ENCODE measurements around the gene MED12.

The MED12 gene

DNA sequence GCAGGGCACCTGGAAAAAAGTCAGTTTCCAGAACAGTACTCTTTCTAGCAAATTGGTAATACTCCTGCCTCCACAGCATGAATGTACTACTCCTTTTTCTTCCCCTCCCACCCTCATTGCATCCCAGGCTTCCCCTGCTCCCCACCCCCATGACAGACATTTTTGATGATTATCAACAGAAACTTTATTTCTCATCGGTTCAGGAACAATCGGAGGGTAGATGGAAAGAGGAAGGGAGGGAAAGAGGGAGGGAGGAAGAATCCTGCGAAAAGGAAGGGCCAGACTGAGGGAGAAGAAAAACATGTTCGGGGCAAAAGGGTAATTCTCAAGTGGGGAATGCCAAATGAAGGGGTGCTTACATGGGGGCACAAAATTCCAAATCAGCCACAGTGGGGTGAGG lies 11.2 kb upstream of the MED12 start:
- DNase-seq (ENCODE audit: low read depth in 2 of 2): no peak

DNA sequence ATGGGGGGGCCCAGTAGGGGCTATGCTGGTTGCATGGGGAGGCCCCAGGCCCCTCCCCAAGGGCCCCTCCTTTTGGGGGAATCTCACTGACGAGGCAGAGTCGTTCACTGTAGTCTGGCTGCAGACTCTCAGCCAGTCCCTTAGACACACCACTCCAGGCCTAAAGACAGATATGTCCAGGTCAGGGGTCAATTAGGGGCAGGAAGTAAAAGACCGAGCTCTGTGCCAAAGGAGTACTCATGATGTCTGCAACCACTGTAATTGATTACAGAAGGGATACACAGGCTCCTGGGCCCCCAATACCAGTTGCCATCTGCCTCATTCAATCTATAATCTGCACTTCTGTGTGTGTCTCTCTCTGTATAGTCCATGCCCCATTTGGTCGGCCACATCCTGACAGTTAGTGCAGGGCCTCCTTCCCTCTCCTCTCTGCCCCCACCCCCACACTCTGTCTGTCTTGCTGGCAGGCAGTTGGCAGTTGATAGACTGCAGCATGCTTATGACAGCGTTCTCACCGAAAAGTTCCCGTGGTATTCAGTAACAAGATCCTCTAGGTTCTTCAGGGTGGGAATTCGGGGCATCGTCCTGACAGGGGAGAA lies 10.5 kb upstream of the MED12 start:
- no peak for DNase-seq (ENCODE audit: low read depth in 2 of 2)

DNA sequence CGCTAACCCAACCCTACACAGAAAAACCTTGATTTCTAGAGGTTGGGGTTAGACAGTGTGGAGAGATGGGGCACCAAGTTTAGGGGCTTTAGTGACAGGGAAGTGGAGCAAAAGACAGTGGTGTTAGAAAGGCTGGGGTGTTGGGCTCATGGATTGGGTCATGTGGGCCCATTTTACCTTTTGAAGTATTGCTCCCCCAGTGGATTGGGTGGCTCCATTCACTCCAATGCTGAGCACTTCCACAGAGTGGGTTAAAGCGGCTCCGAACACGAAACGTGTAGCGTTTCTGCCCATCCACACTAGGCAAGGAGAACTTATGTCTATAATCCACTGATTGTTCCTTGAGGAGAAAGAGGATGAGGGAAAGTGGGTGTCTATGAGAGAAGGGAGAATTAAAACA lies 9.3 kb upstream of the MED12 start:
- no peak for DNase-seq (ENCODE audit: low read depth in 2 of 2)

DNA sequence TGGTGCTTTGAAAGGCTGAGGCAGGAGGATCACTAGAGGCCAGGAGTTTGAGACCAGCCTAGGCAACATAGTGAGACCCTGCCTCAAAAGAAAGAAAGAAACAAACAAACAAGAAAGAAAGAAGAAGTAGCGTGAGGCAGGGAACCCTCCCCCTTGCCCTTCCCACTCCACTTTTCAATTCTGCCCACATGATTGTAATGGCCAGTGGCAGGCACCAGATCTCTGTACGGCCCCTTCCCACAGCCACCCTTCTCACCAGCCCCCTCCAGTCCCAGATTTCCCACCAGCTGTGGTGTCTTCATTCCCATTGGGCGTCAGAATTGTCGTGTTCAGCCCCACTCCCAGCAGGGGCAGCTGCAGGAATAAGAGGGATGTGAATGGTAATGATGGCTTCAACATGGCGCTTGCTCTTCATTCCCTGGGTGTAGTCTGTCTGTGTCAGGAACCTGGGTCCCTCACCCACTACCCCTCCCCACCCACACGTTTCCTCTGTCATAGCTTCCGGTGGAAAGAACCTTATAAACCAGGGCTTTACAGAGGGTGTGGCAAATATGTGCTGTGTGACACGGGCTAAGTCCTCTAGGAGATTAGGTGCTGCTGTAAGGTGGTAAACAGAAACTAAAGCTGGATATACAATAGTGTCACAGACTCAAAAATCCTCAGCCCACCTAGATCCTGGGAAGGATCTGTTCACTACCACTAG lies 7.1 kb upstream of the MED12 start, which contains the start of gene IL2RG:
TSS of gene IL2RG (minus strand) at position 437 of the 703 bp plus-strand sequence. CDS start at position 399, 38 bp downstream.
- peak; percentile 53 to 60 for DNase-seq (ENCODE audit: low read depth in 2 of 2)

DNA sequence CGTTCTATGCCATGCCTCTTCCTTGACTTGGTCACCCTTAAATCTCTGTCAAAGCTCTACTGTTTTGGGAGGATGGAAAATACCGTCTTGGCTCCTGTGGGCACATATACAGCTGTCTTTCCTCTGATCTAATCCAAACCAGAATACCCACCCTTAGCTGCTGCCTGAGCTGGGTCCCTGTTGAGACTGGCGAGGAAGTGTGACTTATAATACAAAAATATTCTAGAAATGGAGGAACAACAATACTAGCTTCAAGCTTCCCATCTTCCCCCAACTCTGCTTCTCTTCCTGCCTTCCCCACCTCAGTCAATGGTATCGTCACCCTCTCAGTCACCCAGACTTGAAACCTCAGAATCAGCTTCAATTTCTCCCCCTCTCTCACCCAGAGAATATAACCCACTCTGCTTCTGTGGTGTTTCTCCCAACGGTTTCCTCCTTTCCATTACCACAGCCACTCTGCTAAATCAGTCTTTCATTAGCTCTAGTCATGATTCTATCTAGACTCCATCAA lies 6.4 kb upstream of the MED12 start:
- no peak for DNase-seq (ENCODE audit: low read depth in 2 of 2)

DNA sequence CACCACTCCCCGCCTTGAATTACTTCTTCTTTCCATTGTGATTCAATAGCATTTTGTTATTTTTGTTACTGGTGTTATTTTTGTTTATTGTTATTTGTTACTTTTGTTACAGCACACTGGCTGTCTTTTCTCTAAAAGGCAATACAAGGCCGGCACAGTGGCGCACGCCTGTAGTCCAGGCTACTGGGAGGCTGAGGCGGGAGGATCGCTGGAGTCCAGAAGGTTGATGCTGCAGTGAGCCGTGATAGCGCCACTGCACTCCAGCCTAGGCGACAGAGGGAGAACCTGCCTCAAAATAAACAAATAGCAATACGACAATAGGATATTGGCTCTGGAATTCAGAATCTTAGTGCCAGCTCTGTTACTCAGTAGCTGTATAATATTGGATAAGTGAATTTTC lies 1.0 kb upstream of the MED12 start:
- DNase-seq (ENCODE audit: low read depth in 2 of 2): no peak

DNA sequence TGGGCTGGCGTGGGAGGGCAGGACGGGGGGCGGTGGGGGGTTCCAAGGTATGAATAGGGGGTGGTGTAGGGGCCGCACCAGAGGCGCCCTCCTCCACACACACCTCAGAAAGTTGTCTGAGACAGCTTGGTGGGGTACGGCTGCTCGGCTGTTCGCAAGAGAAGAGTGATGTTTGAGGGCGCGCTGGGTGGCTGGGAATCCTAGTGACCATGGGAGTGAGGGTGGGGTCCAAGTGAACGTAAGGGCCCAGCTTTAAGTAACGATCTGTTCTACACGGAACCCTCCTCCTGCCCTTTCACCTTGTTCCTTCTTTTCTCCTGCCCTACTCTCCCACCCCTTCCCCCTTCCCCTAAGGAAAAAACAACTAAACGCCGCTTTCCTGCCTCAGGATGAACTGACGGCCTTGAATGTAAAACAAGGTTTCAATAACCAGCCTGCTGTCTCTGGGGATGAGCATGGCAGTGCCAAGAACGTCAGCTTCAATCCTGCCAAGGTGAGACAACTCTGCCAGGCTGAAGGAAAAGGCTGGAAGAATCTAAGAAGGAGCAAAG lies 664 bp downstream of the MED12 start:
- DNase-seq (ENCODE audit: low read depth in 2 of 2): no peak

DNA sequence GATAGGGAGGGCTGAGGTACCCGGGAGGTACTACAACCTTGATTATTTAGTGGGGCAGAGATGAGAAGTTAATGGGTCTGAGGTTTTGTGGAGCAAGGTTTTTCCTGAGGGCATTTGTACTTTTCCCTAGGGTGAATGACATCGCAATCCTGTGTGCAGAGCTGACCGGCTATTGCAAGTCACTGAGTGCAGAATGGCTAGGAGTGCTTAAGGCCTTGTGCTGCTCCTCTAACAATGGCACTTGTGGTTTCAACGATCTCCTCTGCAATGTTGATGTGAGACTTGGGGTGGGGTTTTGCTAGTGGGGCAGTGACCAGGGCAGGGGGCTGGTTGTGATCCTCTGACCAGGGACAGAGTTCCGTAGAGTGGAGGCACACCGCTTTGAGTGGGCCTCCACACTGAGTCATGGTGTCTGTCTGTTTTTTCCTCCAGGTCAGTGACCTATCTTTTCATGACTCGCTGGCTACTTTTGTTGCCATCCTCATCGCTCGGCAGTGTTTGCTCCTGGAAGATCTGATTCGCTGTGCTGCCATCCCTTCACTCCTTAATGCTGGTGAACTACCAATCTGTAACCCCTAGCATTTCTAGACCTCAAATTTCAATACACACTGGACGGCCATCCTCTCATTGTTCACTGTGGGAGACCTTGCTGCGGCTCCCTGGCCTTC lies 9.9 kb downstream of the MED12 start:
- DNase-seq (ENCODE audit: low read depth in 2 of 2): no peak

DNA sequence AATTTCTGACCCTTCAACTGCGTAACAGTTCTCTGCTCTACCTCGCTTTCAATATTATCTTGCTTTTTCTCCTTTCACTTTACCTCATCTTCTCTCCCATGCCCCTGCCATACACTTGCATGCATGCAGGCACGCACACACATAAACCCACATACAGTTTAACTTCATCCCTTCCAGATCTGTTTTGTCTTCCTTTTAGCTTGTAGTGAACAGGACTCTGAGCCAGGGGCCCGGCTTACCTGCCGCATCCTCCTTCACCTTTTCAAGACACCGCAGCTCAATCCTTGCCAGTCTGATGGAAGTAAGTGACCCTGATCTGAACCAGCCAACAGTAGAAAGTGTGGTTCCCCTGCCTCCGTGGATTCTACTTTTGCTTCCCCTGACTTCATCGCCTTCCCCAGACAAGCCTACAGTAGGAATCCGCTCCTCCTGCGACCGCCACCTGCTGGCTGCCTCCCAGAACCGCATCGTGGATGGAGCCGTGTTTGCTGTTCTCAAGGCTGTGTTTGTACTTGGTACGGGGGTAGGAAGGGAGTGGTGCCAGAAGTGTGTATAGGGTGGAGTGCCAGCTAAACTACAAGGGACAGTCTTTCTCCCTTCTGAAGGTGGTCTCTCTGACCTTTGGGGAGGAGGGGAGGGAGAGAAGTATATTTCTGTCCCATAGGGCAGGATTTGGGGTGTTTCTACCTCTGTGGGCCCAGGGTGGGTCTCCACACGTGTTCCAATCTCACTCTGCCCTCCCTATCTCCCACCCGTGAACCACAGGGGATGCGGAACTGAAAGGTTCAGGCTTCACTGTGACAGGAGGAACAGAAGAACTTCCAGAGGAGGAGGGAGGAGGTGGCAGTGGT lies 10.7 kb downstream of the MED12 start:
- peak; percentile 37 to 67 for DNase-seq (ENCODE audit: low read depth in 2 of 2)

DNA sequence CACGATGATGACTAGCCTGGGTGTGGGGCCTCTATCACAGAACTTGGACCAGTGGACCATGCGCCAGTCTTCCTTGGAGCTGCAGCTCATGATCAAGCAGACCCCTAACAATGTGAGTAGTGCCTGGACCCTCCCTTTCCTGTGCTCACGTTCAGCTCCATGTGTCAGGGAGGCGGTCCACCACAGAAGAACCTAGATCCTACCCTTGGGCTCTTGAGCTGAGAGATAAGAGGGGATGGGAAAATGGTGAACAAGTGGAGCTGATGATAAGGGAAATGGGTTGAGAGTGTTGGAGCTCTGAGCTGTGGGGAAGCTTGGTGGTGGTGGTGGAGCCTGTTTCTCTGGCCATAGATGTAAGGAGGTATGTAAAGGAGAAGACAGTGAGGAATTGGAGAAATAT lies 13.1 kb downstream of the MED12 start:
- no peak for DNase-seq (ENCODE audit: low read depth in 2 of 2)

DNA sequence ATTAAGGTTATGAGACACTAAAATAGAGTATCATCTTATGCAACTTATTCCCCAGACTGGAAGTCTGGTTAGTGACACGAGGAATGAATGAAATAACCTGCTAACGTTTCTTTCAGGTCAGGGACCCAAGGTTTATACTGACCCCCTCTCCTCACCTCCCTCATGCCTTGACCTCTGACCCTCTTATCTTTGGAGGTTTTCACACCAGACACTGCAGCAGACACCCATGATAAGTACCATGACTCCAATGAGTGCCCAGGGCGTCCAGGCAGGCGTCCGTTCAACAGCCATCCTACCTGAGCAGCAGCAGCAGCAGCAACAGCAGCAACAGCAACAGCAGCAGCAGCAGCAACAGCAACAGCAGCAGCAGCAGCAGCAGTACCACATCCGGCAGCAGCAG lies 22.0 kb downstream of the MED12 start:
- DNase-seq (ENCODE audit: low read depth in 2 of 2): no peak

DNA sequence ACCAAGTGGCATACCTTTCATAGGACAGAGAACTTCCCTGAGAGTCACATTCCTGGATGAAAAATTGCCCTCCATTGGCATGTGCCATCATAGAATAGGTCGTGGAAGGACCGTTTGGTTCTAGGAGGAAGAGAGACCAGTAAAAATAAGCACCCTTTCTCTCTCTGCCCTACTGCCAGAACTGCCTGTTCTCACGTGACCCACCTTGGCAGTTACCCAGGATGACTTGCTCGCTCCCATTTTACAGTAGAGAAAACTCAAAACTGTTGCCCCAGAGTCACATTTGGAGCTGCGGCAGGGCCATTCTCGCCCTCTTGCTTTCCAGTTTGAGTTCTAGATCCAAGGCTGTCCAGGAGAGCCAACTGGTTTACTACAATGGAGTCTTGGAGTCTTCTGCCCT lies 25.1 kb downstream of the MED12 start:
- no peak for DNase-seq (ENCODE audit: low read depth in 2 of 2)

DNA sequence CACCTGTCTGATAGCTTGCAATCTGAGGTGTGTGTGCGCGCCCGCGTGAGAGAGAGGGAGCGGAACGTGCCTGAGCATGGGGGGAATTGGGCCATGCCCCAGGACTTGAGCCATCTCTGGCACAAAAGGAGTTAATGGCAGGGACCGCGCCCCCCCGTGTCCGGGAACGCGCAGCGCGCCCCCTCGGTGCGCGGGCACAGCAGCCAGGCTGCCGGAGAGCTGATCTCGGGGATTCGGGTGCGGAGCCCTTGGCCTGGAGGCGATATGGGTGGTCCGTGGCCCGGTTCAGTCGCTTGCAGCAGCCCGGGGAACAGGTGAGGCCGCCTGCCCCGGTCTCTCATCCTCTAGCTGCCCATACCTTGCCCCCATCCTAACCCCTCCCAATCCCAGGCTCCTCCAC lies 26.3 kb downstream of the MED12 start, which contains the start of gene NLGN3:
TSS of gene NLGN3 (plus strand) at position 191 of the 400 bp plus-strand sequence. CDS start 2,909 bp downstream, outside the sequence.
- no peak for DNase-seq (ENCODE audit: low read depth in 2 of 2)

DNA sequence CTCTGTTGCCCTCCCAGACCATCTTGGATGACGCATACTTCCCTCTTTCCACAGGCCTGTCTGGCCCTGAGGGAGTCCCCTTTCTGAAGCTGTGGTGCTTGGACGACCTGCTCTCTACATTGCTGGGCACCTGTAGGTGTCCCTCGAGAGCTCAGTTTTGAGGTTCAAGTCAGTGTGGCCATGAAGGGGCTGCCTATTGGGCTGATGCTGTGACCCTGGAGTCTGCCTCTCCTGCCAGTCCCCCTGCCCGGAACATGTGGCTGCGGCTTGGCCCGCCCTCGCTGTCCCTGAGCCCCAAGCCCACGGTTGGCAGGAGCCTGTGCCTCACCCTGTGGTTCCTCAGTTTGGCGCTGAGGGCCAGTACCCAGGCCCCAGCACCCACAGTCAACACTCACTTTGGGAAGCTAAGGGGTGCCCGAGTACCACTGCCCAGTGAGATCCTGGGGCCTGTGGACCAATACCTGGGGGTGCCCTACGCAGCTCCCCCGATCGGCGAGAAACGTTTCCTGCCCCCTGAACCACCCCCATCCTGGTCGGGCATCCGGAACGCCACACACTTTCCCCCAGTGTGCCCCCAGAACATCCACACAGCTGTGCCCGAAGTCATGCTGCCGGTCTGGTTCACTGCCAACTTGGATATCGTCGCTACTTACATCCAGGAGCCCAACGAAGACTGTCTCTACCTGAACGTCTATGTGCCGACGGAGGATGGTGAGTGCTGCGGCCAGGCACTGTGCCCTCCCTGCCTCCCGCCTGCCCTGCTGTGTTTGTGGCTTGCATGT lies 29.3 kb downstream of the MED12 start:
- no peak for DNase-seq (ENCODE audit: low read depth in 2 of 2)

DNA sequence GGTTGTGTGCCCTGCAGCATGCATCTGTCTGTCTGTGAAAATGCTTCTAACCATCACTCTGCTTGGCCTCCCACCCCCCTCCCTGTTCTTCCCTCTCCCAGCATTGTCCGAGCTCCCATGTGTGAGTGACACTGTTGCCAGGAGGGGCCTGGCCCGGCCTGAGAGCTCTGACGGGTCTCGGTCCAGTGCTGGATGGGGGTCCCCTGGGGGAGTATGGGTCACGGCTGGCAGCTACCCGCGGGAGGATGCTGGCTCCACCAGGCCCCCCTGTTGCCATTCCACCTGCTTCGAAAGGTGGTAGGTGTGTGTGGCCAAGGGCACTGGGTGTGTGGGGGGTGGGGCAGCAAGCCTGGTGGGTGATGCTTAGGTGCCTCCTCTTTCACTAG lies 29.9 kb downstream of the MED12 start:
- no peak for DNase-seq (ENCODE audit: low read depth in 2 of 2)

DNA sequence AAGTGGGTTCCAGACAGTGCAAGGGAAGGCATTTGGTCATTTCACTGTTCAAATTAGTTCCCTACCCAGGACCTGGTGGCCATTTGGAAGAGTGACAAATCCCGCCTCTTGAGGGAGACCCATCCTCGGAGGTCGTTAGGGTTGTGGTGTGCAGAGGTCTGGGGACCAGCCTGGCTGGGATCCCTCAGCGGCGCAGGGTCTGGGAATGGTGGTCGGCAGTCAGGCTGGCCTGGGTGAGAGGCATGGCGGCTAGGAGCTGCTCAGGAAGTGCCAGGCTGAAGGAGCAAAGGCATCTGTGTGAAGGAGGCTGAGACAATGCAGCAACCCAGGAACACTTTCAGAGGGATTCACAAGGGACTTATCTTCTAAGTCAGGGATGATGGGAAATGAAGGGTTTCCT lies 33.0 kb downstream of the MED12 start:
- no peak for DNase-seq (ENCODE audit: low read depth in 2 of 2)

DNA sequence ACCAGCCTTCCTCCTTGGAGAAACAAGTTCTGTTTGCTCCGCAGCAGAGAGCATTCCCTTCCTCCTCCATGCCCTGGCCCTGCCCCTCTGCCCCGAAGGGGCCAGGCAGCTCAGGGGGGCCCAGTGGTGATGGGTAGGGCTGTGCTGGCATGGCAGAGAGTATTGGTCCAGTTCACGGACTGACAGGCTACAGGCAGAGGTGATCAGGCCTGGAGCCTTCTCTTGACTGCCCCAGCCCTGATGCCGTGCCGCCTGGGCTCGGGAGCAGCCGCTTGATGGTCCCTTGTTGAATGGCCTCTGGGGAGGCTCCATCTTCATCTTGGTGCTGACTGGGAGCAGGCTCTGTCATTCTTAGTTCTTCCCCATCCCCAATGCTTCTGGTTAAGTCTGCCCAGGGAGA lies 35.8 kb downstream of the MED12 start:
- no peak for DNase-seq (ENCODE audit: low read depth in 2 of 2)

DNA sequence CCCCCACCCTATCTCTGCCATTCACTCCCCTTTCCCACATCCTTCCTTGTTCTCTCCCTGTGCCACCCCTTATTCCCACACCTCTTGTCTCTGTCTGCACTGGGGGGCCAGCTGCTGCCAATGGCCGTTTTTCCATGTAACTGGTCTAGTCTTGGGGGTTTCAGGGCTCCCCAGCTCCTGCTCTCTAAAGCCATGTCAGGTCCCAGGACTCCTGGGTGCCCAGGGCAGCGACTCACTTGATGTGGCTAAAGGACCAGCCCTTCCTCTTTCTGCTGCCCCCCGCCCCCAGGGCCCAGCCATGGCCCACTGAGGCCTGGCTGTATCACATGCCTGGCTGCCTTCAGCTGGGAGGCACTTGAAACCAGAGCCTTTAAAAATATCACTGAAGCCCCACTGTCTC lies 36.2 kb downstream of the MED12 start:
- no peak for DNase-seq (ENCODE audit: low read depth in 2 of 2)

DNA sequence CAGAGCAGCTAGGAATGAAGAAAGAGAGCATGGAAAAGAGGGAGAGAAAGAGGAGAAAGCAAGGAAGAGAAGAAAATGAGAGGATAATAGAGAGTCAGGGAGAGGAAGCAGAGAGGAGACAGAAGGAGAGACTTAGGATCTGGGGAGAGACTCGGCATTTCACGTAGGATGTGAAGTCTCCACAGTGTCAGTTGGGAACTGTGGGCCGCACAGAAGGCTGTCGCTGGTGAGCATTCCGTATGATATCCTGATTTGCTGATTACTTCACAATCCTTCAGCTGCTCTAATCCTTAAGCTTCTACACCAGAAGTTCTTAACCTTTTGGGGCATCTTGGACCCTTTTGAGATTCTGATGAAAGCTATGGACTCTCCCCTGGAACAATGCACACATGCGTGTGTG lies 40.2 kb downstream of the MED12 start:
- no peak for DNase-seq (ENCODE audit: low read depth in 2 of 2)

DNA sequence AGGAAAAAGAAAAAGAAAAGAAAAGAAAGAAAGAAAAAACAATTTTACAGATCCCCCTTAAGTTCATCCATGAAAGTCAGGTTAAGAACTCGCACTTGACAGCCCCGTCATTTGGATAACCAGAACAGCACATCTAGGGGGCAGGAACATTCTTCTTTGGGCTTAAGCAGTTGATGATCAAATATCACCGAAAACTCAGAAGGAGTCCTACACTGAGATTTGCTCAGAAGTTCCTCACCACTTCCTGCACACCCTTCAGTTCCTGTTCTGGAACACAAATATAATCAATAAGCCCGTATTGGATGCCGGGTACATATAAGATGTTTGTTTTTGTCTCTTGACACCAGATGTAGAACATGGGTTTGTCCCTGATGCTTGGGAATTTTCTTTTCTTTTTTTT lies 40.9 kb downstream of the MED12 start:
- DNase-seq (ENCODE audit: low read depth in 2 of 2): no peak

DNA sequence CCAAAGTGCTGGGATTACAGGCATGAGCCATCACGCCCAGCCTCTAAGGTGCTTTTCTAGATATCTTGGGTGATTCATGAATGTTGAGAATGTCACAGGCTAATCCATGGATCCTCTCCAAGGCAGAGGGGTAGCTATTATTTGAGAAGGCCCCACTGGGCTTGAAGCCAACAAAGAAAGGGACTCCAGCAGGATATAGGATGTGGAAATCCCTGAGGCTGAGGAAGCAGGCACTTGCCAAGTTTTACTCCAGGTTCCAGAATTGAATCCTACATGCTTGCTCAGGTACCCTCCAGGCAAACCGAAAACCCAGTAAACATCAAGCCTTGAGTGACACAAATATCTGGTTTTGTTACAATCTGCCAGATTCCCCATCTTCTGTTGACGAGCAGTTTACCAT lies 42.1 kb downstream of the MED12 start:
- DNase-seq (ENCODE audit: low read depth in 2 of 2): no peak
